Right lobe of liver (tissue), 4 donors: Measurements from ENCODE around the gene COPB1.

Experiments
- POLR2A ChIP-seq: fragments of 450-650 bp; IDR thresholded peaks from one replicate; pipeline ENCODE4 v1.6.1; 2017; ENCODE audit warnings: antibody characterized with exemption, mild to moderate bottlenecking
- TF ChIP-seq, protein P1 (sequence below), 4 donors: fragments of 200-600 bp in 3 of 4; fragments of 450-650 bp in 1 of 4; IDR thresholded peaks; one replicate each; pipeline versions ENCODE4 v1.5.1 to v1.8.0; 2016 to 2022; ENCODE audit warnings: antibody characterized with exemption in 4 of 4, mild to moderate bottlenecking in 2 of 4
- donor health status: DM: no; HTN: no; CAD: no.
- donor health status: DM: no; HTN: no; CAD: no.
- donor health status: DM: no; HTN: yes; CAD: no.

DNA sequence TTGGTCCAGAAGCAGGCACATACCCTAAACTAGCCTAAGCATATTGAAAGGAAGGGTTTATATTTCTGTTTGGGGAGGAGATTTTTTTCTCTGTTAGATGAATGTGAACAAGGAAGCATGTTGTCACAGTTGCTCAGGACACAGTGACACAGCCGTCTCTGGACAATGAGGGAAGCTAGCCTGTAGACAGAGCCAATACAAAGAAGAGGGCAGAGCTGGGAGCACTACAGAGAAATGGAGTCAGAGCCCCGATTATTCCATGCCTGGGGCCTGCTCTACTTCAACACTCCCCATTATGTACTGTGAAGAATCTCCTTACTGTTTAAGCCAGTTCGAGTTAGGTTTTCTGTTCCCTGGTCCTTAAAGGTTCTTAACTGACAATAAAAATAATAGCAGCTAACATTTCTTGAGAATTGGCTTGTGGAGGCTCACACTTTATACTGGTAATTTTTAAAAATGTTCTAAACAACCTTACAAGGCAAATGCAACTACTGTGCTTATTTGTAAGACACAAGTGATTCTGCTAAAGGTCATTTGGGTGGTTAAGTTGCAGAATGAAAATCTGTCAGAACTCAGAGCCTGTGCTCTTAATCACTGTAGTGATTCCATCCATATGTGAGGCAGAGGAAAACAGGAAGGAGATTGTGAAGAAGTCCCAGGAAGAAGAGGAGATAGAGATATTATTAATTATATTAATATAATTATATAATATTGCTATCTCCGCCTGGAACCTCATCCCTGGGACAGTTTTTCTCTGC, 81.8 kb downstream of the COPB1 start:
- TF ChIP-seq, protein P1, sequence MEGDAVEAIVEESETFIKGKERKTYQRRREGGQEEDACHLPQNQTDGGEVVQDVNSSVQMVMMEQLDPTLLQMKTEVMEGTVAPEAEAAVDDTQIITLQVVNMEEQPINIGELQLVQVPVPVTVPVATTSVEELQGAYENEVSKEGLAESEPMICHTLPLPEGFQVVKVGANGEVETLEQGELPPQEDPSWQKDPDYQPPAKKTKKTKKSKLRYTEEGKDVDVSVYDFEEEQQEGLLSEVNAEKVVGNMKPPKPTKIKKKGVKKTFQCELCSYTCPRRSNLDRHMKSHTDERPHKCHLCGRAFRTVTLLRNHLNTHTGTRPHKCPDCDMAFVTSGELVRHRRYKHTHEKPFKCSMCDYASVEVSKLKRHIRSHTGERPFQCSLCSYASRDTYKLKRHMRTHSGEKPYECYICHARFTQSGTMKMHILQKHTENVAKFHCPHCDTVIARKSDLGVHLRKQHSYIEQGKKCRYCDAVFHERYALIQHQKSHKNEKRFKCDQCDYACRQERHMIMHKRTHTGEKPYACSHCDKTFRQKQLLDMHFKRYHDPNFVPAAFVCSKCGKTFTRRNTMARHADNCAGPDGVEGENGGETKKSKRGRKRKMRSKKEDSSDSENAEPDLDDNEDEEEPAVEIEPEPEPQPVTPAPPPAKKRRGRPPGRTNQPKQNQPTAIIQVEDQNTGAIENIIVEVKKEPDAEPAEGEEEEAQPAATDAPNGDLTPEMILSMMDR (IDR thresholded peaks at IDR 0.05): no peak
- TF ChIP-seq POLR2A: no peak
